ENCODE data around the gene TMEM203. TPM values are rescaled to one million over a fixed set of nuclear protein-coding genes. Genes with fewer than 3 reads are reported as not detected.
A peak's percentile ranks its signal among the peaks of the same experiment; 100 is the strongest.

Gene TMEM203
- total RNA-seq, 4 donors from 2014 or later: 23.1 to 47.9 (median 30.0) TPM

DNA sequence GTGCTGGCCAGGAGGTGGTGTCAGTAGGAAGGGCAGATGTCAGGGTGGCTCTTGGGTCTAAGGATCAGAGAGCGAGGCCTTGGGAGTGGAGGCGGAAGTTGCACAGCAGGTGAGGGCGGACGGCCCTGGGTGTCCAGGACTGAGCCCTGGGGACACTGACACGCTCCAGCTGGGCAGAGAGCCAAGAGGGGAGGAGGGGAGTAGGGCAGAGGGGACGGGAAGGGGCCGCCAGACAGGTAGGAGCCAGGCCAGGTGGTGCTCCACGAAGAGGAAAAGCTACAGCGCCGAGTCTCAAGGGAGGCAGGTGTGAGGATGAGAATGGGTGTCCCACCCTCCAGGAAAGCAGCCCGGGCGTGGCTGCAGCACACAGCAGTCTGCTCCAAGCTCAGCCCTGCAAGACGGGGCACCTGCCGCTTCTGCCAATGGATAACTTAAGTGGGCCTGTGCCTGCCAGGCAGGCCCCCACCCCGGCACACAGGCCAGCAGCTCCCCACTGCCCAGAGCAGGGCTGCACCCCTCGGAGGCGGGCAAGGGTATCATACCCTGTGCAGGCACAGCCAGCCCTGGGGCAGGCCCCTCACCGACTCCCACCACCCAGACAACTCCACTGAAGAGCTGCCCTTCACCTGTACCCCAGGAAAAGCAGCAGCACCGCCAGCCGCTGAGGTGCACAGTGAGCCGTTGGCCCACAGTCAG, 9.8 kb downstream of the TMEM203 start:
- TF ChIP-seq POLR2A (IDR thresholded peaks at IDR 0.05): no peak
- TF ChIP-seq EP300 (IDR thresholded peaks at IDR 0.05): no peak
- TF ChIP-seq, protein P1, sequence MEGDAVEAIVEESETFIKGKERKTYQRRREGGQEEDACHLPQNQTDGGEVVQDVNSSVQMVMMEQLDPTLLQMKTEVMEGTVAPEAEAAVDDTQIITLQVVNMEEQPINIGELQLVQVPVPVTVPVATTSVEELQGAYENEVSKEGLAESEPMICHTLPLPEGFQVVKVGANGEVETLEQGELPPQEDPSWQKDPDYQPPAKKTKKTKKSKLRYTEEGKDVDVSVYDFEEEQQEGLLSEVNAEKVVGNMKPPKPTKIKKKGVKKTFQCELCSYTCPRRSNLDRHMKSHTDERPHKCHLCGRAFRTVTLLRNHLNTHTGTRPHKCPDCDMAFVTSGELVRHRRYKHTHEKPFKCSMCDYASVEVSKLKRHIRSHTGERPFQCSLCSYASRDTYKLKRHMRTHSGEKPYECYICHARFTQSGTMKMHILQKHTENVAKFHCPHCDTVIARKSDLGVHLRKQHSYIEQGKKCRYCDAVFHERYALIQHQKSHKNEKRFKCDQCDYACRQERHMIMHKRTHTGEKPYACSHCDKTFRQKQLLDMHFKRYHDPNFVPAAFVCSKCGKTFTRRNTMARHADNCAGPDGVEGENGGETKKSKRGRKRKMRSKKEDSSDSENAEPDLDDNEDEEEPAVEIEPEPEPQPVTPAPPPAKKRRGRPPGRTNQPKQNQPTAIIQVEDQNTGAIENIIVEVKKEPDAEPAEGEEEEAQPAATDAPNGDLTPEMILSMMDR (IDR thresholded peaks at IDR 0.05): no peak
- DNase-seq (ENCODE audit: low spot score in 2 of 2): no peak

GRCh38 chr9:137194909-137195308, 10.5 kb downstream of the TMEM203 start:
- Histone ChIP-seq H3K27ac (peak overlapping the region in 1 of 4 donors; percentile 0), H3K27me3 (no peaks in the 10 kb centered on the region), H3K36me3 (peaks cover 0 to 25% (median 6%) of the 10 kb centered on the region in 3 donors), H3K9me3 (no peaks in the 10 kb centered on the region), H3K4me1 (peaks cover 9 to 74% (median 22%) of the 10 kb centered on the region in 4 donors), H3K4me3 (no peak overlapping the region)
- 85% methylated on average over 4 to 10 of the region's 10 CpGs for WGBS, 2 donors
- TF ChIP-seq, protein P1 (IDR thresholded peaks at IDR 0.05): no peak
- TF ChIP-seq POLR2A (IDR thresholded peaks at IDR 0.05) (no peak), EP300 (IDR thresholded peaks at IDR 0.05) (no peak)
- DNase-seq (ENCODE audit: low spot score in 2 of 2): no peak

More for the DNA sequence above, 9.8 kb downstream of the TMEM203 start:
- H3K36me3 ChIP-seq: peaks cover 0 to 17% (median 0%) of the 10 kb centered on the region in 3 donors
- no peaks in the 10 kb centered on the region for H3K27me3 ChIP-seq
- 73 to 79% methylated on average over 13 to 20 of the region's 21 CpGs for WGBS, 2 donors
- no peaks in the 10 kb centered on the region for H3K9me3 ChIP-seq
- H3K4me1 ChIP-seq: peaks cover 7 to 67% (median 16%) of the 10 kb centered on the region in 4 donors
- H3K27ac ChIP-seq: peak overlapping the region in 1 of 4 donors; percentile 65
- no peak overlapping the region for H3K4me3 ChIP-seq

DNA sequence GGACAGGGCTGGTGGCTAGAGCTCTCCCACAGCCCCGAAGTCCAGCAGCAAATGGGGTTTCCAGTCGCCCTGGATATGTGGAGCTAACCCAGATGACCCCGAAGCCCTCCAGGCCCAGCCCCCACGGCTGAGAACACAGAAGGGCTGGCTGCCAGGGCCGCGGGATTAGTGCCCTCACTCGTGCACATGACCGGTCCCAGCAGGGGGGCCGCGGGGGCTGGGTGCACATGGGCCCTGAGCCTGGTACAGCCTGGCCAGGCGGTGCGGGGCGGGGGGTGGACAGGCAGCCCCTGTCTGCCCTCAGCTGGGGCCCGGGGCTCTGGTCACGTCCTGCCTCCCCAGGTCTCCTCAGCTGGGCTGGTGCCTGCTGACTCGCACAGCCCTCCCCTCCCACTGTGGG, 11.1 kb downstream of the TMEM203 start:
- Histone ChIP-seq H3K27ac (peak overlapping the region in 1 of 4 donors; percentile 0), H3K4me3 (no peak overlapping the region), H3K36me3 (peaks cover 0 to 27% (median 7%) of the 10 kb centered on the region in 3 donors), H3K9me3 (no peaks in the 10 kb centered on the region), H3K27me3 (no peaks in the 10 kb centered on the region), H3K4me1 (peaks cover 11 to 74% (median 22%) of the 10 kb centered on the region in 4 donors)
- 47 to 62% methylated on average over 2 to 12 of the region's 16 CpGs for WGBS, 2 donors
- TF ChIP-seq POLR2A (IDR thresholded peaks at IDR 0.05): no peak
- TF ChIP-seq, protein P1 (IDR thresholded peaks at IDR 0.05): no peak
- no peak for DNase-seq (ENCODE audit: low spot score in 2 of 2)

GRCh38 chr9:137193771-137194170, 11.7 kb downstream of the TMEM203 start:
- 84 to 86% methylated on average over 11 to 13 of the region's 14 CpGs for WGBS, 2 donors
- Histone ChIP-seq H3K4me1 (peaks cover 7 to 72% (median 20%) of the 10 kb centered on the region in 4 donors), H3K9me3 (no peaks in the 10 kb centered on the region), H3K4me3 (no peak overlapping the region), H3K27me3 (no peaks in the 10 kb centered on the region), H3K27ac (no peak overlapping the region), H3K36me3 (peaks cover 0 to 27% (median 7%) of the 10 kb centered on the region in 3 donors)
- DNase-seq (ENCODE audit: low spot score in 2 of 2): no peak
- TF ChIP-seq, protein P1 (IDR thresholded peaks at IDR 0.05): no peak
- TF ChIP-seq POLR2A (IDR thresholded peaks at IDR 0.05): no peak

DNA sequence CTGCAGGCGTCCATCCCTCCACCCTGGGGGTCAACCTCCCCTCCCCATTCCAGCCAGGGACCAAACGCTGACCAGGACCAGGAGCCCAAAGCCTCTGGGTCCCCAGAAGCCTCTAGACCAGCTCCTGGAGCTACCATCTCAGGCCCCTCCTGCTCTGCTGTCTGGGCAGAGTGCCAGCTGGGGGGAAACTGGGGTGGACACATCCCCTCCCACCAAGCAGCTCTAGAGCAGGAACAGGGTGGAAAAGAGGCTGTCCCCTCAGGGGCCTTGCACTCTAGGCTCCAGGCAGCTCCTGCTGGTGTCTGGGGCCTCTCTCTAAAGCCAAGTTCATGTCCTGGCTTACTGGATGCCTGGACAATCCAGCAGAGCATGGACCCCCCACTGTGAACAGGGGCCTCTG, 12.6 kb downstream of the TMEM203 start:
- WGBS, 2 donors: 60 to 86% methylated on average over 1 to 2 of the region's 2 CpGs
- Histone ChIP-seq H3K27me3 (no peaks in the 10 kb centered on the region), H3K9me3 (no peaks in the 10 kb centered on the region), H3K4me1 (peaks cover 7 to 64% (median 17%) of the 10 kb centered on the region in 4 donors), H3K36me3 (peaks cover 0 to 27% (median 7%) of the 10 kb centered on the region in 3 donors), H3K27ac (no peak overlapping the region), H3K4me3 (no peak overlapping the region)
- no peak for DNase-seq (ENCODE audit: low spot score in 2 of 2)
- TF ChIP-seq, protein P1 (IDR thresholded peaks at IDR 0.05): no peak
- no peak for TF ChIP-seq POLR2A (IDR thresholded peaks at IDR 0.05)
- TF ChIP-seq EP300 (IDR thresholded peaks at IDR 0.05): no peak

Measured in tibial nerve (tissue), 4 donors.